Renal cortical epithelial cell (primary cell): ENCODE results near the gene AZGP1. TPM values are rescaled to one million over a fixed set of nuclear protein-coding genes. Genes with fewer than 3 reads are reported as not detected.
"Not testable (repeated sequence)": the region's sequence is repeated elsewhere in the genome, so short reads cannot be mapped to it uniquely, and the experiment has no call there.

Experiments
- DNase-seq: peaks from one replicate; pipeline ENCODE4 v3.0.0-alpha.2; 2011; ENCODE audit warnings: low read depth
- total RNA-seq: library from RNA; depleted of rRNA; stranded (reverse); fragments of >200 nt; gene quantifications from 2 replicates; pipeline ENCODE4 v1.2.3, GENCODE V29; 2014

The AZGP1 gene
- total RNA-seq, 1 donor from 2014 or later, result not detected

GRCh38 chr7:99997545-99998137, 21.8 kb upstream of the AZGP1 start:
- no peak for DNase-seq

GRCh38 chr7:99996755-99997544, 21.1 kb upstream of the AZGP1 start:
- DNase-seq, result no peak

- no peak for DNase-seq
Measured at GRCh38 chr7:99994819-99995218, 19.0 kb upstream of the AZGP1 start.

- DNase-seq, result no peak
Measured at GRCh38 chr7:99992330-99993038, 16.7 kb upstream of the AZGP1 start.

- DNase-seq, result not testable (repeated sequence)
Measured at GRCh38 chr7:99991543-99991942, 15.7 kb upstream of the AZGP1 start.

GRCh38 chr7:99990460-99990852, 14.6 kb upstream of the AZGP1 start:
- no peak for DNase-seq

- DNase-seq, result no peak
Measured at GRCh38 chr7:99987846-99988245, 12.0 kb upstream of the AZGP1 start.

- not testable (repeated sequence) for DNase-seq
Measured at GRCh38 chr7:99987306-99987705, 11.5 kb upstream of the AZGP1 start.

- DNase-seq, result no peak
Measured at GRCh38 chr7:99984593-99984992, 8.8 kb upstream of the AZGP1 start.

- DNase-seq, result not testable (repeated sequence)
Measured at GRCh38 chr7:99981066-99981465, 5.2 kb upstream of the AZGP1 start.

- DNase-seq, result not testable (repeated sequence)
Measured at GRCh38 chr7:99980448-99980872, 4.6 kb upstream of the AZGP1 start.

- not testable (repeated sequence) for DNase-seq
Measured at GRCh38 chr7:99979814-99980225, 4.0 kb upstream of the AZGP1 start.

GRCh38 chr7:99976626-99977025, 795 bp upstream of the AZGP1 start:
- no peak for DNase-seq

GRCh38 chr7:99974681-99975080, 1.1 kb downstream of the AZGP1 start:
- no peak for DNase-seq

- DNase-seq, result not testable (repeated sequence)
Measured at GRCh38 chr7:99973817-99974216, 2.0 kb downstream of the AZGP1 start.

GRCh38 chr7:99971242-99971641, 4.6 kb downstream of the AZGP1 start:
- DNase-seq, result no peak

- DNase-seq, result not testable (repeated sequence)
Measured at GRCh38 chr7:99969813-99970212, 6.0 kb downstream of the AZGP1 start.

GRCh38 chr7:99969298-99969697, 6.5 kb downstream of the AZGP1 start:
- no peak for DNase-seq

- no peak for DNase-seq
Measured at GRCh38 chr7:99958564-99959227, 17.1 kb downstream of the AZGP1 start.

GRCh38 chr7:99955247-99955646, 20.6 kb downstream of the AZGP1 start:
- DNase-seq, result peak; percentile 1

- DNase-seq, result not testable (repeated sequence)
Measured at GRCh38 chr7:99954643-99955042, 21.2 kb downstream of the AZGP1 start.

GRCh38 chr7:99953649-99954048, 22.2 kb downstream of the AZGP1 start:
- peak; percentile 2 for DNase-seq
